SKM-1 (cell line): ENCODE measurements around the gene SLC25A12.

Experiments
- DNase-seq: peaks from one replicate; lab custom pipeline; 2025; ENCODE audit not compliant: unreplicated experiment; lab: John Stamatoyannopoulos, UW

The SLC25A12 gene

DNA sequence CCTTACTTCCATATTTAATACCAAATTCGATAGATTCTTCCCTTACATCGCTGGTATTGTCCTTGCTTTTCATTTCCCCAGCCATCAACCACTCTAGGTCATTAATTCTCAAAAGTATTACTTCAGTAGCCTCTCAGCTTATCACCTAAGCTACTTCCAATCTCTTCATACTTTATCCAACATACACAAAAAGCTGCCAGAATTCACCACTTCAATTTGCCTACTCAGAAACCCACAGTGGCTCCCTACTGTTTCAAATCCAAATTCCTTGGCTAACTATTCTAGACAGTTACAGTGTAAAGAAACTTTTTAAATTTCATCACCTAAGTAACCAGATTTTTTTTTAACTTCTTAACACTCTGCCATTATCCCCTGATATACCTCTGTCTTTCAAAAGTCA is 4.7 kb downstream of the SLC25A12 start:
- no peak for DNase-seq

- no peak for DNase-seq
These were observed 10.7 kb downstream of the SLC25A12 start for GRCh38 chr2:171883275-171883893.

DNA sequence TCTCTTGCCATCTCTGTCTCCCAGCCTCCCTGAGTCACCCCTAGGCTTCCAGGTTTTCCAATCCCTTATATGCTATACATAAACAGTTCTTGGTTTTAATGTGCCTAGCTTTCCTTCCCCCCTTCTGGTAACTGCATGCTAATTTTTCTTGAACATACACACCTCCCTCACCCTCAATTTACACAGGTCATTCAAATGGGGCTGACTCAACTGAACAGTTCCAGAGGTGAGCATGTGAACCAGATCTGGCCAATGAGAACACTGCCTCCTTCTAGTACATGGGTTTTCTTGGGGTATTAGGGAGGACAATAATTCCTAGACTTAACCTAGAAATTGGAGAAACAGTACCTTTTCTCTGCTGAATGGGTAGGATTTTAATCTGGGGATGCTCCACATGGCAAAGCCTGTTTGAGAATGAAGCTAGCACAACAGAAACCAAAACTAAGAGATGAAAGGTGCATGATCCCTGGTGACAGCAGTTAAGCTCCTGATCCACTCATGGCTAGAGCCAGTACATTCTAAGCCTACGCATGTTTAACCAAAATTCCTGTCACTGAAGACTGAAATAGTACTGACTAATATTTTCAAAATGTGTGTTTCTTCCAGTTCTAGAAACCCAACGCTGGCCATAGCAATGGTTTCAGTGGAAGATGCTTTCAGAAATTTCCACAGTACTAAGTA is 11.8 kb downstream of the SLC25A12 start:
- no peak for DNase-seq

DNA sequence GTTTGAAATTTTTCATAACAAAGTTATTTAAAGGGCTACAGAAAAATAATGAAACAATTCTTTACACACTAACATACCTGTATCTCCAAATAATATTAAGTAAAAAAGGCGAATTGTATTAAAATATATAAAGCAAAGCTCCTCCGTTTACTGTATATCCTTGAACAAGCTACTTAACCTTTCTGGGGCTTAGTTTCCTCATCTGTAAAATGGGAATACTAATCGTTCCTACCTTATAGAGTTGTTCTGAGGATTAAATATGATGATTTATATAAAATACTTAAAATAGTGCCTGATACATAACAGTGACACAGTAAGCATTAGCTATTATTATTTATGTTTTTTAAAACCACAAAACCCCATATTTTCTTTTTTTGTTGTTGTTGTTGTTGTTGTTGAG is 13.3 kb downstream of the SLC25A12 start:
- DNase-seq, result no peak

- DNase-seq, result no peak
These were observed 14.2 kb downstream of the SLC25A12 start for GRCh38 chr2:171879865-171880264.

DNA sequence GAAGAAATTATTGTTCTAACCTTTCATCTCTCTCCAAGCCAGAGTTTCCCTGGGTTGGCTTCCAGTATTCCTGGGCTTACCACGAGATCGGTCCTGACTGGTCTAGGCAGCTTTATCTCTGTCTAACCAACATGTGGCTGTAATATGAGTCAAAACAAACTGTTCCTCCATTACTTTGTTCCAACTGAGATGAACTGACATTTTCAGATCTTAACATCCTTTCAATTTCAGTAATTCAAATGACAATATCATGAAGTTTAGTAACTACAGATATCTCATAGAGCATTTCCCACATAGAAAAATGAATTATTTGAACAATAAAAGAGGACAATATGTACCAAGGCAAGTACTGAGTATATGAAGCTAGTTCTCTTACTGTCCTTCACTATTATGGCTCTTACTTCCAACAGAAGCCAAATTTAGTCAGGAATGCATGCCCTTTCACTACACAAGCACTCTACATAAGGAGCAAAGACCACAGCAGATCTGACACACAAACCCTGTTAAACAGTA is 15.5 kb downstream of the SLC25A12 start:
- DNase-seq, result no peak

- no peak for DNase-seq
These were observed 19.1 kb downstream of the SLC25A12 start for GRCh38 chr2:171874963-171875362.

GRCh38 chr2:171874517-171874916 is 19.5 kb downstream of the SLC25A12 start:
- no peak for DNase-seq

DNA sequence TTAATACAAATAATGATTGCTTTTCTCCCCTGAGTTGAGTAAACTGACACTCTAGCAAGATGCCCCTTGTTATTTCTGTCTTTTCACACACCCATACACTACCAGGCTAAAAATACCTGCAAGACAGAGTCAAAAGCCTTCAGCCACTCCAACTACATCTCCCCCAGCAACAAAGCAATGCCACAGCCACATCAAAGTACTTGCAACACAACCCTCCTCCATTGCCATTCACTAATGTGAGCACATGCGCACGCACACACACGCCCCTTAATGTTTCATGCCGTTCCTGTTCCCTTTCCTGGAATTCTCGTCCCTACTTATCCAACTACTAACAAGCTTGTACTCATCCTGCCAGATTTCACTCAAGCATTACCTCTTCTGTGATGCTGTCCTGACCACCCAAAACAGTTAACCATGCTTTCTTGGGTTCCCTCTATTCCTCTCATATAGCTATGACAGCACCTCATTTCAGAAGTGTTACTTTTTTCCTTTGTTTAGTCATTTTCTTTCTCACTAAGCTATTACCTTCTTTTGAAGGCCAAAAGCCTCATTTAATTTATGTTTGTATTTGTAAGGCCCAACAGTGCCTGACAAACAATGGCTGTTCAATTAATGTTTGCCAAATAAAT is 29.6 kb downstream of the SLC25A12 start:
- no peak for DNase-seq

GRCh38 chr2:171862501-171862900 is 31.5 kb downstream of the SLC25A12 start:
- no peak for DNase-seq

DNA sequence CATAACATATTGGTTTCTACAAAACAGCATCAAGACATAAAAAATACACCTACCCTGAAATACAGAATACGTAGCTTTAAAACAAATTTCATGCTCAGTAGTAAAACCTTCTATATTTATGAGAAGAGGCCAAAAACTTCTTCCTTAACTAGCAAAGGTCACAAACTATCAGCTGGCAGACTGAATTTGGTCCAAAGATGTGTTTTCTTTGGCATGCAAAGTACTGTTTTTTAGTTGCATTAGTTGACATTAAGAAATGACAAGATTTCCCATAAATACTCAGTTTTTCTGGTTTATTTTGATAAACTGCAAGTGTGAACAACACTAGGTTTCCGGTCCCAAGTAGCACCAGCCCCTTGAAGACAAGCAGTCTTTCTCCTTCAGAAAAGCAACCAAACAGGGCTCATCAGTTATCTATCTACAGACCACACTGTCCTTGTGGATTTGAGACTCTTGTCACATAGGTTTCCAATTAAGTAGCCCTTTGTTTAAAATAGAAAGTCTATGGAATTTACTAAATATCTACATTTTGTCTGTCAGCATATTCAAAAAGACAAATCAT is 35.6 kb downstream of the SLC25A12 start:
- no peak for DNase-seq

GRCh38 chr2:171855401-171855800 is 38.6 kb downstream of the SLC25A12 start:
- no peak for DNase-seq

- no peak for DNase-seq
These were observed 41.6 kb downstream of the SLC25A12 start for GRCh38 chr2:171852366-171852888.

GRCh38 chr2:171847627-171848026 is 46.4 kb downstream of the SLC25A12 start:
- DNase-seq, result no peak

GRCh38 chr2:171846894-171847293 is 47.1 kb downstream of the SLC25A12 start:
- DNase-seq, result no peak

DNA sequence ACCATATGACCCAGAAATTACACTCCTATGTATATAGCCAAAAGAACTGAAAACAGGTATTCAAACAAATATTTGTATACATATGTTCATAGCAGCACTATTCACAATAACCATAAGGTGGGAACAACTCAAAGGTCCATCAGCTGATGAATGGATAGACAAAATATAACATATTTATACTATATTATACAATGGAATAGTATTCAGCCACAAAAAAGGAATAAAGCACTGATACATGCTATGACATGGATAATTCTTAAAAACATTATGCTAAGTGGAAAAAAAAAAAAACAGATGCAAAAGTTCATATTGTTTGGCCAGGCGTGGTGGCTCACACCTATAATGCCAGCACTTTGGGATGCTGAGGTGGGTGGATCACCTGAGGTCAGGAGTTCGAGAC is 52.0 kb downstream of the SLC25A12 start:
- DNase-seq, result no peak

GRCh38 chr2:171837736-171838135 is 56.3 kb downstream of the SLC25A12 start:
- no peak for DNase-seq

DNA sequence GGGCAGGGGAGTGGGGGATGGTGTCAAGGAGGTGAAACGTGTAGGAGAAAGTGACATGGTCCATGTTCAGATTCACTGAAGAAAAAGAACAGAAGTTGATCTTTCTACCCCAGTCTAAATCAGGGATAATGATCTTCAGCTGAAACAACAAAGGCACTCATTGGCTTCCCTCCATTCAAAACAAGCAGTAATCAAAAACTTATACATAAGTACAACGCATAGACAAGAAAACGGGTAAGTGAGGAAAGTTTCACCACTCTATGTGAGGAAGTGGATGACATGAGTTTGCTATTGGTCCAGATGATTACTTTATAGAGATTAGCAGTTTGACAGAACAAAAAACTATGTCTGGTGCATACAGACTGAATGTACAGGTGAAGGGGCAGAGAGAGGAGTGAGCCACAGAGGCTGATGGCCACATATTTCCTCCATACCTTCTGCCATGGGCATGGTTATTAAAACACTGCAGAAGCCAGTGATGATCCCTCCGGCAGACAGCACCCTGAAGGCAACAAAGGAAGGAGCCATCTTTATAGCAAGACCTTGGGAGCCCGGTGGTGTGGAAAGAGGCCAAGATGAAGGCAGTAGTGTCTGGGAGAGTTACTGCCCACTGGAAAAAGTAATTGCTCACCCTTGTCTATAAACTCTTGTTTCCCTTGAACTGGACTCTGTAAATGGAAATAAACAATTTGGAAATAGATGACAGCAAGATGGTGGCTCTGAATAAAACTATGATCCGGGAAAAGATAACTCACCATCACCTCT is 57.7 kb downstream of the SLC25A12 start:
- no peak for DNase-seq

DNA sequence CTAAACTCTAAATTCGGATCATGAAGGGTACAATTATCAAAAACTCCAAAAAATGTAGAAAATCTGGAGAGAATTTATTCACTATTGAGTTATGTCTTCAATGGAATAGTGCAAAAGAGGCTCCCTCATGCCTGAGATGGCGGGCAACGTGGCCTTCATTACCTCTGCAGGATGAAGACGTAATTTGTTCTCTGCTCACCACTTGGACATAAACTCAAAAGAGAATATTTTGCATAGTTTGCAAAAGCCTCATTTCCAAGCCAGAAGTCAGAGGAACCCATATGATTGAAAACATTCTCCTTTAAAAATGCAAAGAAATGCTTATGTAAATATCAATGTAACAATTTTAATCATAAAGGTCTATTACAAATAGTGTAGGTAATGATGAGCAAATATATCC is 58.7 kb downstream of the SLC25A12 start:
- no peak for DNase-seq

DNA sequence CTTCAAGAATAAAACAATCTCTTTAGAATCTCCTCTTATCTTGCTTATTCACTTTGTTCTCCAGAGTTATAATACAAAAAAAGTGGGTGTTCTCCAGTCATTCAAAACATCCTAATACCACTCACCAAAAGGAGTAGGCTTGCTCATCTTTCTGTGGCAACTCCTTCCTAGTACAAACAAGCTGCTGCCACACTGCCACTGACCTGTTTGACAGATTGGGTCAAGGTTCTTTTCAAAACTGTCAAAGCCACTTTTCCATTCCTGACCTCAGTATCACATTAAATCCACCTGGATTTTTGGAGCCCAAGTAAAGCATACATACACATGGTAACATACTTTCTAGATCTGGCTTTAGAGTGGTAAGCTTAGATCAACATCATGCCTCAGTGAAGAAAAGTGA is 59.8 kb downstream of the SLC25A12 start:
- DNase-seq, result no peak

- DNase-seq, result no peak
These were observed 61.6 kb downstream of the SLC25A12 start for GRCh38 chr2:171832489-171832888.
